HL-60 (cell line): ENCODE measurements around the gene ROBO4.

ENCODE experiments used
- DNase-seq, 2 experiments: peaks; one replicate each; pipeline ENCODE4 v3.0.0-alpha.2; 2010 to 2020; ENCODE audit warnings: low read depth in 1 of 2, low spot score in 1 of 2
- H3K27ac ChIP-seq: fragments of 250-450 bp; sonication (Bioruptor Pico); replicated peaks from 2 replicates; pipeline ENCODE4 v1.5.1; 2020; ENCODE audit warnings: mild to moderate bottlenecking, moderate library complexity
- H3K27me3 ChIP-seq: fragments of 250-450 bp; sonication (Bioruptor Pico); 2 replicates; pipeline ENCODE4 v1.5.1; 2021; ENCODE audit warnings: mild to moderate bottlenecking, moderate library complexity; ENCODE audit not compliant: insufficient read depth, poor library complexity, severe bottlenecking
- H3K4me3 ChIP-seq: replicated peaks from 2 replicates; pipeline ENCODE4 v1.5.1; 2011; ENCODE audit warnings: mild to moderate bottlenecking, control low read depth, low read length; ENCODE audit not compliant: insufficient read depth
- CTCF ChIP-seq: IDR thresholded peaks from one replicate; pipeline ENCODE4 v1.5.1; 2011; ENCODE audit warnings: low read length, control low read depth, inconsistent platforms; ENCODE audit not compliant: insufficient read depth
- GABPA ChIP-seq: IDR thresholded peaks from 2 replicates; pipeline ENCODE4 v1.6.1; 2012; ENCODE audit warnings: low read depth
- POLR2AphosphoS5 ChIP-seq: IDR thresholded peaks from 2 replicates; pipeline ENCODE4 v1.6.1; 2012; ENCODE audit warnings: low read depth
- REST ChIP-seq: IDR thresholded peaks from 2 replicates; pipeline ENCODE4 v1.6.1; 2012; ENCODE audit warnings: low read depth; ENCODE audit not compliant: insufficient replicate concordance
- SPI1 ChIP-seq: IDR thresholded peaks from 2 replicates; pipeline ENCODE4 v1.6.1; 2012; ENCODE audit warnings: low read depth, mild to moderate bottlenecking, borderline replicate concordance

The ROBO4 gene

GRCh38 chr11:124837491-124837856 lies 60.2 kb downstream of the ROBO4 start:
- no peak overlapping the region for H3K4me3 ChIP-seq
- peaks cover 65% of the 10 kb centered on the region for H3K27me3 ChIP-seq
- no peak for TF ChIP-seq POLR2AphosphoS5
- TF ChIP-seq GABPA, result no peak
- TF ChIP-seq SPI1, result no peak
- no peak for TF ChIP-seq REST
- TF ChIP-seq CTCF, result peak; percentile 64
- peak; percentile 53 to 55 for DNase-seq
- no peak overlapping the region for H3K27ac ChIP-seq

GRCh38 chr11:124835918-124836317 lies 61.7 kb downstream of the ROBO4 start:
- no peak for TF ChIP-seq SPI1
- no peak for DNase-seq
- Histone ChIP-seq H3K27ac (no peak overlapping the region), H3K4me3 (no peak overlapping the region), H3K27me3 (peaks cover 49% of the 10 kb centered on the region)

GRCh38 chr11:124834526-124835180 lies 63.0 kb downstream of the ROBO4 start:
- Histone ChIP-seq H3K27ac (no peak overlapping the region), H3K4me3 (no peak overlapping the region), H3K27me3 (peaks cover 37% of the 10 kb centered on the region)
- DNase-seq, result no peak
- no peak for TF ChIP-seq REST
- no peak for TF ChIP-seq CTCF
- no peak for TF ChIP-seq SPI1
- TF ChIP-seq GABPA, result no peak
- no peak for TF ChIP-seq POLR2AphosphoS5
